Measurements from ENCODE around the gene RPL19.
"Not testable (repeated sequence)": the region's sequence is repeated elsewhere in the genome, so short reads cannot be mapped to it uniquely, and the experiment has no call there.

Gene RPL19

GRCh38 chr17:39200070-39200879 is at the start of gene RPL19:
RPL19 (plus strand) TSS chr17:39200283; CDS start chr17:39200345, 62 bp downstream.
- DNase-seq (ENCODE audit: low read depth, low spot score) = peak; percentile 52

- DNase-seq (ENCODE audit: low read depth, low spot score) = no peak
Observed at GRCh38 chr17:39150795-39151149, 49.3 kb upstream of the RPL19 start.

GRCh38 chr17:39151150-39151942 is 48.7 kb upstream of the RPL19 start, which contains the start of gene PLXDC1:
PLXDC1 (minus strand) TSS chr17:39151637; CDS start chr17:39151437, 200 bp downstream.
- DNase-seq (ENCODE audit: low read depth, low spot score) = no peak

GRCh38 chr17:39151943-39152818 is 47.9 kb upstream of the RPL19 start:
- DNase-seq (ENCODE audit: low read depth, low spot score) = no peak

- DNase-seq (ENCODE audit: low read depth, low spot score) = peak; percentile 85
Observed at GRCh38 chr17:39153599-39154051, 46.5 kb upstream of the RPL19 start.

GRCh38 chr17:39155654-39156053 is 44.4 kb upstream of the RPL19 start:
- DNase-seq (ENCODE audit: low read depth, low spot score) = no peak

GRCh38 chr17:39156491-39156890 is 43.6 kb upstream of the RPL19 start:
- no peak for DNase-seq (ENCODE audit: low read depth, low spot score)

GRCh38 chr17:39158623-39159022 is 41.5 kb upstream of the RPL19 start:
- no peak for DNase-seq (ENCODE audit: low read depth, low spot score)

- DNase-seq (ENCODE audit: low read depth, low spot score) = no peak
Observed at GRCh38 chr17:39161962-39162361, 38.1 kb upstream of the RPL19 start.

GRCh38 chr17:39164675-39165143 is 35.4 kb upstream of the RPL19 start:
- peak; percentile 63 for DNase-seq (ENCODE audit: low read depth, low spot score)

GRCh38 chr17:39165178-39165840 is 34.8 kb upstream of the RPL19 start:
- no peak for DNase-seq (ENCODE audit: low read depth, low spot score)

- DNase-seq (ENCODE audit: low read depth, low spot score) = no peak
Observed at GRCh38 chr17:39165841-39166349, 34.2 kb upstream of the RPL19 start, which contains the start of gene ARL5C. ARL5C (minus strand) TSS chr17:39166161; CDS start chr17:39165760, 401 bp downstream.

GRCh38 chr17:39166437-39167335 is 33.4 kb upstream of the RPL19 start:
- DNase-seq (ENCODE audit: low read depth, low spot score) = no peak

- DNase-seq (ENCODE audit: low read depth, low spot score) = no peak
Observed at GRCh38 chr17:39167476-39167875, 32.6 kb upstream of the RPL19 start.

GRCh38 chr17:39168503-39168902 is 31.6 kb upstream of the RPL19 start:
- not testable (repeated sequence) for DNase-seq (ENCODE audit: low read depth, low spot score)

GRCh38 chr17:39169101-39169500 is 31.0 kb upstream of the RPL19 start:
- DNase-seq (ENCODE audit: low read depth, low spot score) = no peak

GRCh38 chr17:39169518-39169917 is 30.6 kb upstream of the RPL19 start:
- DNase-seq (ENCODE audit: low read depth, low spot score) = no peak

- DNase-seq (ENCODE audit: low read depth, low spot score) = no peak
Observed at GRCh38 chr17:39170109-39170508, 30.0 kb upstream of the RPL19 start.

- DNase-seq (ENCODE audit: low read depth, low spot score) = no peak
Observed at GRCh38 chr17:39170558-39170957, 29.5 kb upstream of the RPL19 start.

- DNase-seq (ENCODE audit: low read depth, low spot score) = no peak
Observed at GRCh38 chr17:39171933-39172332, 28.1 kb upstream of the RPL19 start.

Measured in activated naive CD8-positive, alpha-beta T cell treated with anti-CD3 and anti-CD28 coated beads, Interleukin-2, amount 50 U/mL, for 16 hours (primary cell).